ENCODE results near the gene COQ5.
"Not testable (repeated sequence)": the region's sequence is repeated elsewhere in the genome, so short reads cannot be mapped to it uniquely, and the experiment has no call there.

The COQ5 gene

GRCh38 chr12:120529641-120530417 is 871 bp upstream of the COQ5 start:
- DNase-seq: no peak

- no peak for DNase-seq
These were observed 6.4 kb downstream of the COQ5 start for GRCh38 chr12:120522568-120522967.

GRCh38 chr12:120519324-120519723 is 9.6 kb downstream of the COQ5 start:
- not testable (repeated sequence) for DNase-seq

GRCh38 chr12:120515496-120515895 is 13.5 kb downstream of the COQ5 start:
- no peak for DNase-seq

- no peak for DNase-seq
These were observed 15.0 kb downstream of the COQ5 start for GRCh38 chr12:120514002-120514401.

GRCh38 chr12:120508537-120508936 is 20.4 kb downstream of the COQ5 start:
- no peak for DNase-seq

GRCh38 chr12:120504587-120504986 is 24.4 kb downstream of the COQ5 start:
- DNase-seq: no peak

GRCh38 chr12:120500581-120500980 is 28.4 kb downstream of the COQ5 start:
- DNase-seq: no peak

GRCh38 chr12:120498870-120499515 is 30.0 kb downstream of the COQ5 start:
- no peak for DNase-seq

- DNase-seq: no peak
These were observed 31.3 kb downstream of the COQ5 start for GRCh38 chr12:120497524-120498150.

GRCh38 chr12:120496413-120497340 is 32.3 kb downstream of the COQ5 start:
- peak; percentile 44 for DNase-seq

- DNase-seq: peak; percentile 96
These were observed 33.1 kb downstream of the COQ5 start, which contains the start of gene DYNLL1 for GRCh38 chr12:120495731-120496412. Gene DYNLL1 (plus strand): TSS chr12:120496113. CDS start chr12:120496422, 309 bp downstream.

GRCh38 chr12:120495186-120495730 is 33.7 kb downstream of the COQ5 start:
- peak; percentile 8 for DNase-seq

GRCh38 chr12:120490833-120491512 is 38.0 kb downstream of the COQ5 start:
- no peak for DNase-seq

- no peak for DNase-seq
These were observed 38.6 kb downstream of the COQ5 start for GRCh38 chr12:120490325-120490724.

GRCh38 chr12:120489018-120489417 is 39.9 kb downstream of the COQ5 start:
- DNase-seq: no peak

- DNase-seq: no peak
These were observed 40.8 kb downstream of the COQ5 start for GRCh38 chr12:120488057-120488640.

- not testable (repeated sequence) for DNase-seq
These were observed 41.4 kb downstream of the COQ5 start for GRCh38 chr12:120487552-120487951.

GRCh38 chr12:120485961-120486881 is 42.7 kb downstream of the COQ5 start:
- no peak for DNase-seq

GRCh38 chr12:120483621-120484020 is 45.3 kb downstream of the COQ5 start:
- no peak for DNase-seq
